ENCODE measurements around the gene LAMC1.
"Not testable (repeated sequence)": the region's sequence is repeated elsewhere in the genome, so short reads cannot be mapped to it uniquely, and the experiment has no call there.

The LAMC1 gene

DNA sequence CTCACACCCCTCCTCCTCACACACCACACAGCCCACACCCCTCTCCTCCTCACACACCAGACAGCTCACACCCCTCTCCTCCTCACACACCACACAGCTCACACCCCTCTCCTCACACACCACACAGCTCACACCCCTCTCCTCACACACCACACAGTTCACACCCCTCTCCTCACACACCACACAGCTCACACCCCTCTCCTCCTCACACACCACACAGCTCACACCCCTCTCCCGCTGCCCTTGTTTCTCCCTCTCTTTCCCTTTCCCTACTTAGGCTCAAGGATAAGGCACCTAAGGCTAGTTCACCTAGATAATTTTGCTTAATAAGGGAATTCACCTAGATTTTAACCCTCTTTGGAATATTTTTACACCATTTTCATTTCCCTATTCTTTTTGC lies 126.8 kb downstream of the LAMC1 start:
- DNase-seq (ENCODE audit: low spot score), result not testable (repeated sequence)

DNA sequence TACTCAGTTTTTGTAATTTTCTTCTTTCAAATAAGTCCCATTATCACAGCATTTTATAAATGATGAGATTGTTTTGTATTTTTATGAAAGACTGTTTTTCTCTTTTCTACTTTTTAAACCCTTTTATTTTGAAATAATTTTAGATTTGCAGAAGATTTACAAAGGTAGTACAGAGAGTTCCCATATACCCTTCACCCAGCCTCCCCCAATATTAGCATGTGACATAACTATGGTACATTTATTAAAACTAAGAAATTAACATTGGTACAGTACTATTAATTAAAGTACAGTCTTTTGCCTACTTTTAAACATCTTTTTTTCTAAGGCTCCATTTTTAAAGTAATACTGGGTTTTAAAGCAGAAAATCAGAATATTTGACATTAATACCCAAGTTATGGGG lies 127.2 kb downstream of the LAMC1 start:
- no peak for DNase-seq (ENCODE audit: low spot score)

DNA sequence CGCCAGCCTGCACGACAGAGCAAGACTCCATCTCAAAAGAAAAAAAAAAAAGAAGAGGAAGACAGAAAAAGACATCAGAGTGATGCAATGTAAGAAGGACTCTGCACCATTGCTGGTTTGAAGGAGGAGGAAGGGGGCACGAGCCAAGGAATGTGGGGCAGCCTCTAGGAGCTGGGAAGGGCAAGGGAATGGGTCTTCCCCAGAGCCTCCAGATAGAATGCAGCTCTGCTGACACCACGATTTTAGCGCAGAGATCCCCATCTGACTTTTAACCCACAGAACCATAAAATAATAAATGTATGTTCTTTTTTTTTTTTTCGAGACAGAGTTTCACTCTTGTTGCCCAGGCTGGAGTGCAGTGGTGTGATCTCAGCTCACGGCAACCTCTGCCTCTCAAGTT lies 129.0 kb downstream of the LAMC1 start:
- no peak for DNase-seq (ENCODE audit: low spot score)

DNA sequence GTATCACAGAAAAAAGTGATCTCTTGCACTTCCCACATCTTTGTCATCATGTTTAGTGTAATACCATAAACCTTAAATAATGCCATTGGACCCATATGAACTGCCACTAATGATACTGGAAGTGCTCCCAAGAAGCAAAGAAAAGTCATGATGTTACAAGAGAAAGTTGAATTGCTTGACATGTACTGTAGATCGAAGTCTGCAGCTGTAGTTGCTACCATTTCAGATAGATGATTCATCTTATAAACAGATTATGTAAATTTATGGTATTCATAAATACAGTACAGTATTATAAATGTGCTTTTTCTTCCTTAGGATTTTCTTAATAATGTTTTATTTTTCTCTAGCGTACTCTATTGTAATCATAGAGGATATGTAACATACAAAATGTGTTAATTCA lies 132.7 kb downstream of the LAMC1 start:
- no peak for DNase-seq (ENCODE audit: low spot score)

DNA sequence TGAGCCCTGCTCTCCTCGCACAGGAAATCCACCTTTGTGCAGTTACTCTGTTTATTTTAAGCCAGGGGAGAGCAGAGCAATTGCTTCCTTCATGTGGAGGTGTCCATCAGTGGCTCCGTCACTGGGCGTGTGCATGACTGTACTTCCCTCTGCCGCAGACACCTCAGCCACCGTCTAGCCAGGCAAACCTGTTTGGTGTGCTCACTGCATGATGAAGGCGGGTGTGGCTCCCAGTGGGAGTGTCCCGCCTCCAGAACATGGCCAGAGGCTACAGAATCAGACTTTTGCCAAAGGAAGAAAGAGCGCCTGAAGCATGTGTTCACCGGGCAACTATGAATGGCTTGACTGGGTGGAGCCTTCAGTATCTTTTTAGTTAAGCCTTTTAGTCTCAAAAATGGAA lies 136.7 kb downstream of the LAMC1 start:
- peak; percentile 31 for DNase-seq (ENCODE audit: low spot score)

DNA sequence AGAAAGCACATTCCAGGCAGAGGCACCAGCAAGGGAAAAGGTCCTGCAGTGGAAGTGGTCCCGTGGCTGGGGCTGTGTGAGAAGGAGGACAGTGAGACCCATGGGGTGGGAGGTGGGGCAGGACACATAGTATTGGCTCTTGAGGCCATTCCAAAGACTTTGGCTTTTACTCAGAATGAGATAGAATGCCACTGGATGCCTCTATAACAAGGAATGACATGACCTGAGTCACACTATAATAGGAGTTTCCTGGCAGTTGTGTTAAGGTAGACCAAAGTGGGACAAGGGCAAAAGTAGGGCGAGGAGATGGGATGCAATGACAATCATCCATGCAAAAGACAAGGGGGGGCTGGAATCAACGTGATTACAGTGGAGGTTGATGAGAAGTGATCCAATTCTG lies 138.2 kb downstream of the LAMC1 start:
- DNase-seq (ENCODE audit: low spot score), result no peak

DNA sequence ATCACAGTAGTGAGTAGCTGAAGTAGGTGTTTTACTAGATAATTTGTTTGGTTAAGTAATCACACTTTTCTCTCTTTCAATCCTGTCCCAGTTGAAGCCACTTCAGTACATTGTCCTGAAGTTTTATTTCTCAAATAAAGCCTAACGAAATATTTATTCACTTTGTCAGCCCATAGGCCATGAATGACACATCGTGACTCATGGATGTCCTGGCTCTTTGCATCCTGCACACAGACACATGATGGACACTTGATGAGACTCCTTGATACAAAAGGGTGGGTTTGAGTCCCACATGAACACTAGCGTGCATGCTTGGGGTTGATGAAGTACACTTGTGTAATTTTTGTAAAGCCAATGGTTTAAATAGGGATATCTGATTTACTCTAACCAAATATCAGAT lies 140.1 kb downstream of the LAMC1 start:
- DNase-seq (ENCODE audit: low spot score), result no peak

DNA sequence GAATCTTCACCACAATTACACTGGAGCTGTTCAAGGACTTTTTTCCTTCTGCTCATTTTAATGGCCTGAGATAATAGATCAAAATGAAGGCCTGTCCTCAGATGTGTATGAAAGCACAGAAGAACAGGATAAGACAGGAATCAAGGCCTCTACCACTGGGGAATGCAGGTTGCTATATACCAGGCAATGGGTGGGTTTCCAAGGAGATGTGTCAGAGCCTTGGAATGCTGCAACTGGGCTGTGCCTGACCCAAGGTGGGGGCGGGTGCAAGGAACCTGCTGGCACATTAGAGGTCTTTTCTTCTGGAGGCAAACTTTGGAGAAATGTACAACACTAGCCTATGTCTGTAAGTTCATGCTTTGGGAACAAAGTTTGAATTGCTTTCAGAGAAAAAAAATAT lies 141.1 kb downstream of the LAMC1 start:
- no peak for DNase-seq (ENCODE audit: low spot score)

DNA sequence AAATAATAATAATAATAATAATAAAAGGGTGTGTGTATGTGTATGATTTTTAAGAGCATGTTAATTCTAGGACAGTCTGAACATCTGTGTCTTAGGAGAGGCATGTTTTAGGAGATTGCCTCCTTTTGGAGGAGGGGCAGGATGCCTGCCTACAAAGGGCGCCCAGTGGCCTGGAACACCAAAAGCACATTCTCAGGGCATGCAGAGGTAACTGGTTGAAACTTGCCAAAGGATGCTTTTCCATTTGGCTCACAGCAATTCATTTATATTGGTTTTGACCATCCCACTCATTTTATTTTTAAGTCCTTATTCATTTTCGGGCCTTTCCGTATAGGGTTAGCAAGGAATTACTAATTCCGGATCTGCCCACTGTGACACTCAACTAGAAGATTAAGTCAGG lies 141.7 kb downstream of the LAMC1 start:
- no peak for DNase-seq (ENCODE audit: low spot score)

DNA sequence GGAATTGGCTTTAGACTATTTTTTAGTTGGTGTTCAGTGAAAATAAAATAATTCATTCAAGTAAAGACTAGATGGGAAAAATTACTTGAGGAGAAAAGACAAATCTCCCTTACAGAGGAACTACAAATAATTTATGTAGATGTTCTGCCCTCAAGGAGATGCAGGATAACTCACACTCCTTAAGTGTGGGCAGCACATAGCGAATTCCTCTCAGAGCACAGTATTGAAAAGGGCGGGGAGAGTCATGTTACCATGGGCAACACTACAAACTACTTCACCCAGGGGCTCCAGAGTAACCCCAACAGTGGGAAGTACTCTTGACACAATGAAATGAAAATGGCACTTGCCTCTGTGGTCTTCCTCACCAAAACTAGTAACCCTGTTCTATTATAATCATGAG lies 142.2 kb downstream of the LAMC1 start:
- DNase-seq (ENCODE audit: low spot score), result no peak

DNA sequence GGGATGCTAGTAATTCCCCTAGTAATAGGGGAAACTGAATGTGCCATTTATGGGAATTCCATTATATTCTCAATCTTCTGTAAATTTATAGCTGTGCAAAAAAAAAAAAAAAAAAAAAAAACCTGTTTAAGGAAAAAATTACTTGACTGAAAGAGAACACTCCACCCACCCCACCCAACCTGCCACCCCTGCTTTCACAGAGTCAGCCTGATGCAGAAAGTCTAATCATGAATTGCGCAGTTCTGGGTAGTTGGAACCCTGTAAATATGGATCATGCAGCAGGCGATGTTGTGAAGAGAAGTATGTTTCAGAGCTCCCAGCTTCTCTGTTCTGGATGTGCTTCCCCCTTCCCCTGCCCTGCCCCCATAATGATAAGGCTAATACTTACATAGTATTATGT lies 143.2 kb downstream of the LAMC1 start:
- no peak for DNase-seq (ENCODE audit: low spot score)

DNA sequence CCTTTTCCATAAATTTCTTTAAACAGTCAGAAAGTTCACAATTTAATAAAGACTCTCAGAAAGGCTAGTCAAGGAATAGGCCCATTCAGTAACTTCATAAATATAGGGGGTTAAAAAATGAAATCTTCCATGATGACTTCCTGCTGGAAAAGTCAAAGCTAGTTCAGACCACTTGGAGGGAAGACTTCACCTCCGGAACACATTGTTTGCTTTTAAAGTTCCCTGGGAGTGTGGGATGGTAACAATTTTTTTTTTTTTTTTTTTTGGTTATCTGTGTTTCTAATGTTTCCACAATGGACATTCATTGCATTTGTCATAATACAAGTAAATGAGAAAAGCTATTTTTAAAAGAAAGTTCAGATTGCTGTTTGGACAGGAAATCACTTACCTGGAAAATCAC lies 144.5 kb downstream of the LAMC1 start:
- DNase-seq (ENCODE audit: low spot score), result no peak

DNA sequence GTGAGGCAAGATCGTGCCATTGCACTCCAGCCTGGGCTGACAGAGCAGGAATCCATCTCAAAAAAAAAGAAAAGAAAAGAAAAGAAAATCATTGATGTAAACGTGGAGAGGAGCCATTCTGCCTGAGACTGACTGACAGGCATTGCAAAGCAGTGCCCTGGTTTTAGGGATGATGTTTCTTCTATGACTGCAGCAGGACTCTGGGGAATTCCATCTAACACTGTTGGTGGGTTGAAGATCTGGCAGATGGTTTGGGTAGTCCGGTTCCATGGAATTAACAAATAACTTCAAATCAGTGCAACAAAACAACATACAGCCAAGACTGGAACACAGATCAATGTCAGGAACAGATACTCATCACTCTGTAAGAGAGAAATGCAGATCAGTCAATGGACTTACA lies 145.1 kb downstream of the LAMC1 start:
- no peak for DNase-seq (ENCODE audit: low spot score)

DNA sequence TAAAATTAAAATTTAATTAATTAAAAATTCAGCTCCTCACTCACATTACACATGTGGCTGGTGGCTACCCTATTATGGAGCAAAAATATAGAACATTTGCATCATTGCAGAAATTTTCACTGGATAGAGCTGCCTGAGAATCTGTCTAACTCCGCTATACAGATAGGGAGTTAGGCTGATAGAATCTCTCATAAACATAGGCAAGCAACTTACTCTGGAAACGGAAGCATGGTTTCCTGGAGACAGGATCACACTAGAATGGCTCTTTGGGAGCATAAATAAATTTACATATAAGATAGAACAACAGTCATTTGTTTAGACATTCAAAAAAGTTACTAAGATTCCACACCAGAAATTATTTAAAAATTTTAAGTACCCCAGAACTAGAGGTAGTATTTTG lies 150.6 kb downstream of the LAMC1 start:
- DNase-seq (ENCODE audit: low spot score), result no peak

DNA sequence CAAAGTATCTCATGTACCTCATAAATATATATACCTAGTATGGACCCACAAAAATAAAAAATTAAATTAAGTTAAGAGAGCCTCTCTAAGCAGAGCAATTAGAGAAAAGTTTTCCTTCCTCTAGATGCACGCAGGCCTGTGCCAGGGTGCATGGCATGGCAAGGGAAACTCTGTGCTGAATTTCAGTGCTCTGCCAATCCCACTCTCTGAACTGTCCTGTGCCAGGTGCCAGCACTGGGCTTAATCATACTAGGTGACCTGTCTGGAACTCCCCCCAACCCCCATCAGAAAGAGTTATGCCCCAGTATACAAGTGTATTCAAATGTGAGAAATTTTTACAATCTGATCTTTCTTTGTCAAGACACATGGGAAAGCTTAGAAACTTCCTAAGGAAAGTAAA lies 152.4 kb downstream of the LAMC1 start:
- DNase-seq (ENCODE audit: low spot score), result no peak

DNA sequence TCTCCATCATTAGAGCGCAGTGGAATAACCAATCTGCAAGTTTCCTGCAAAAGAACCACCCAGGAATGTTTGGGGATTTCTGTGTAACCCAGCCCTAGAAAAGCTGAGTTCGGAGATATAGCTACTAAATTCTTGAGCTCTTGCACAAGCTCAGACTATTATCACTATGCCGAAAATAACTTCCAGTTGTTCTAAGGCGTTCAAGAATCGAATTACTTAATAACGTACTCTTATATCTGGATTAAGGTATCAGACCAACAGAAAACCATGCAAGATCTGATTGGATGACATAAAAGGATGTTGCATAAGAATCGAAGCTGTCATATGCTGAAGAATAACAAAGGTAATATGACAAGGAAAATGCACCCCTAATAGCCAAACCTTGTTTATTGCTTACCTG lies 155.3 kb downstream of the LAMC1 start:
- DNase-seq (ENCODE audit: low spot score), result no peak

DNA sequence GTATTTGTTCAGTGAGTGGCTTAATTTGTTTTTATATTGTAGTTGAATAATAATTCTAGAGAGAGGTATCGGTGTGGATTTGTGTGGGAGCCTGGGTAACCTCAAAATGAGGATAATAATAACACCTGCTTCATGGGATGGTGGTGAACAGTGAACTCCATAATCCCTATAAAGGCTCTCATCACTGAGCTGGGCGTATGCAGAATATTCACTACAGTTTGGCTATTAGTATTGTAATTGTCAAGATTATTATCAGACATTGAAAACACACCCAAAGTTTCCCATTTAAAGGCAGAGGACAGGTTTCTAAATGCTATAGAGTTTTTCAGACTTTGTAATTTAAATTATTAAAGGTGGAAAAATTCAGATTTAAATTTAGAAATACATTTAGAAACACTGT lies 155.8 kb downstream of the LAMC1 start:
- no peak for DNase-seq (ENCODE audit: low spot score)

DNA sequence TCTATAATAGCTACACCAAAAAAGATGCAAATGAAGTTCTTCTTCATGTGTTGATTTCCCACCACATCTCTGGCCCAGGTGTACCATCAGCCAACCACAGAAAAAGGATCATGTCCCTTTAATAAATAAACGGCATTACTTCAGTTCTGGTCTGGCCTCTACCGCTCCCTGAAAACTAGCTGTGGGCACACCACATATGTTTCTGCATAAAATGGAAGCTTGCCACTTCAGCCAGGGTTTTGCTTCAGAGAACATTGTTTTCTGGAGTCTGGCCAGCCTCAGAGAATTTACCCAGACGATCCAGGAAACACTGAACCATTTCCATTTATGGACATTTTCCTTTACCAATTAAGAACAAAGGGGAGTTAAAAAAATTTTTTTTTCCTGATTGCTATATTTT lies 157.0 kb downstream of the LAMC1 start:
- no peak for DNase-seq (ENCODE audit: low spot score)

DNA sequence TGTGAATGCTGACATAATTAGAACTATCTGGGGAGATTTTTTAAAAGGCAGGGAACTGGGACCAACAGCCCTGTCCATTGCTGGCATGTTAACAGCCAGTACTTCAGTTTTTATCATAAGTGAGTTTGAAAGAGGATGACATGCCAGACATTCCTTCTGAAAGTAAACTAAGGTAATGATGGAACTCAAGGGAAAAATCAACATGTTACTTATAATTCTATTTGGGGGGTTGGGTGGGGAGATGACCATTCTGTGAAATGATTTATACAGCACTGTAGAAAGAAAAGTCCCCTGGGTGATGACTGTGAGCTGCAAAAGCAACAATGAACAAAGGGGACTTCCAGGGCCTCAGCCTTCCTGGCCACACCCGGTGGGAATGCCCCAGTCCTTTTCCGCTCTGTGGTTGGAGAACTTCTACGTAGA lies 157.4 kb downstream of the LAMC1 start:
- peak; percentile 18 for DNase-seq (ENCODE audit: low spot score)

DNA sequence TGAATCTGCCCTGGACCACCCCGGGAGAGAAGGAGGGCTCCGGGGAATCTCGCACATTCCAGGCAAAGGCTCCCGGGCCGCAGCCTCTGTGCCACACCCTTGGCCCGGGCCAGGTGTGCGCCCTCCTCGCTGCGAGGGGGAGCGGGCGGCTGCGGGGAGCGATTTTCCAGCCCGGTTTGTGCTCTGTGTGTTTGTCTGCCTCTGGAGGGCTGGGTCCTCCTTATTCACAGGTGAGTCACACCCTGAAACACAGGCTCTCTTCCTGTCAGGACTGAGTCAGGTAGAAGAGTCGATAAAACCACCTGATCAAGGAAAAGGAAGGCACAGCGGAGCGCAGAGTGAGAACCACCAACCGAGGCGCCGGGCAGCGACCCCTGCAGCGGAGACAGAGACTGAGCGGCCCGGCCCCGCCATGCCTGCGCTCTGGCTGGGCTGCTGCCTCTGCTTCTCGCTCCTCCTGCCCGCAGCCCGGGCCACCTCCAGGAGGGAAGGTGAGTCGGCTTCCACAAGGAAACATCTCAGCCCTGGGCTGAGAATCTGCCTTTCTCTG lies 162.8 kb downstream of the LAMC1 start, which contains the start of gene LAMC2:
LAMC2 (plus strand) TSS at position 324 of the 550 bp plus-strand sequence; CDS start at position 413, 89 bp downstream.
- DNase-seq (ENCODE audit: low spot score), result peak; percentile 41

DNA sequence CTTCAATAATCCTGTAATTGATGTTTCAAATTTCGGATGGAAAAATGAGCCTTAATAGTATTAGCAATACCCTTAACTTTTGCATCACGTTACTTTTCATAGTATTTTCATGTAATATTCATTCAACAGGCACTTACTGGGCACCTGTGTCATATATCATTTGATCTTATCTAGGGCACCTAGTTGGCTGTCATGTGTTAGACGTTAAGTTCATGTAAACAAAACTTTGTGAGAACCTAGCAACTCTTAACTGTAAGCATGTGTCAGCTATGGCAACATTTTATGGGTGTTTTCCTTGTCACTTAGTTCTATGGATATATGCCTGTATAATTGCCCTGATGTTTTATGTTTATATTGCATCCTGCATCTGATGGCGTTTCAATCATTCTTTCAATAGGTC lies 163.6 kb downstream of the LAMC1 start:
- DNase-seq (ENCODE audit: low spot score), result no peak

DNA sequence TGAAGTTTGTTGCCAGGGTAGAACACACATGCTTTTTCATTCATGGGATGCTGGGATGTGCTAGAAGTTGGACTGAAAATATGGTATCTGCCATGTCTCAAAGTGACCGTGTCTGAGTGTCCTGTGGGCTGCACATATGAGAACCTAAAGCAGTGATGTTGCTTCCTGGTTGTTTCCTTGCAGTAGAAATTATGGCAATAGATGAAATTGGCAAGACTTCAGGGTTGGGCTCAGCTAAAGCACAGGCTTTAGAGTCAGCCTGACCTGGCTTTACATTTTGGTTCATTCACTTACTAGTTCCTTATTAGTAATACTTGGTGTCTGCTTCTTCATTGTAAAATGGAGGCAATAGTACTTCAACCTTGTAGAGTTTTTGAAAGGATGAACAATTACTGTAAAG lies 165.0 kb downstream of the LAMC1 start:
- no peak for DNase-seq (ENCODE audit: low spot score)

DNA sequence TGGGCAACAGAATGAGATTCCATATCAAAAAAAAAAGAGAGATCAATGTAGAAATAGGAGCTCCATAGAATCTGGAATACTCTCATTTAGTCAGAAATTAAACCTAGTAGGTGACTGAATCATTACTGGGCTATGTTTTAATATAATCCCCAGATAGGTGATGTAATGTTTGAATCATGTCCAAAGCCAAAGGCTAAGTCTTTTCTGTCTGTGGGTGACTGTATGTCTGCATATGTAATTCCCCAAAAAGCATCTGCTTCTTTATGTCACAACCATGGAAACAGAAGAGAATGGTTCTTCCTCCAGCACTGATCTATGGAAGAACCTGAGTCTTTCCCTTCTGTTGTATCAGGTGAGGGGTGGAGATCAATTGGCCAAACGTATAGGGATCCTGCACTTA lies 168.6 kb downstream of the LAMC1 start:
- no peak for DNase-seq (ENCODE audit: low spot score)

DNA sequence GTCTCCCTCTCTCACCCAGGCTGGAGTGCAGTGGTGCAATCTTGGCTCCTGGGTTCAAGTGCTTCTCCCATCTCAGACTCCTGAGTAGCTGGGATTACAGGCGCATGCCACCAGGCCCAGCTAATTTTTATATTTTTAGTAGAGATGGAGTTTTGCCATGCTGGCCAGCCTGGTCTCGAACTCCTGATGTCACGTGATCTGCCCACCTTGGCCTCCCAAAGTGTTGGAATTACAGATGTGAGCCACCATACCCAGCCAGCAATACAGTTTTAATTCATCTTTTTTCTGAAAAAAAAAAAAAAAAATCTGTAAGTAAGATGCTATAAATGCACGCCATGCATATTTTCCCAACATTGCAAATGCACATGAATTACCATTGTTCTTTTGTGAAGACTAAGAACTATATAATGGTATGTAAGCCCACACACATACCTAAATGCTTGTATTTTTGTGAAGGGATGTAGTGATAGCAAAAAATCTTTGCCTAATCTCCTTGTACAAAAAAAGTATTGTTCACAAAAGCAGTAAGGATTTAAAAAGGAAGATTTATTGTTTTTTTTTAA lies 170.8 kb downstream of the LAMC1 start:
- no peak for DNase-seq (ENCODE audit: low spot score)
